ENCODE data around the gene PSMB5. TPM values are rescaled to one million over a fixed set of nuclear protein-coding genes. Genes with fewer than 3 reads are reported as not detected.

Gene PSMB5
- polyA plus RNA-seq, 4 donors: 183 to 222 (median 205) TPM

DNA sequence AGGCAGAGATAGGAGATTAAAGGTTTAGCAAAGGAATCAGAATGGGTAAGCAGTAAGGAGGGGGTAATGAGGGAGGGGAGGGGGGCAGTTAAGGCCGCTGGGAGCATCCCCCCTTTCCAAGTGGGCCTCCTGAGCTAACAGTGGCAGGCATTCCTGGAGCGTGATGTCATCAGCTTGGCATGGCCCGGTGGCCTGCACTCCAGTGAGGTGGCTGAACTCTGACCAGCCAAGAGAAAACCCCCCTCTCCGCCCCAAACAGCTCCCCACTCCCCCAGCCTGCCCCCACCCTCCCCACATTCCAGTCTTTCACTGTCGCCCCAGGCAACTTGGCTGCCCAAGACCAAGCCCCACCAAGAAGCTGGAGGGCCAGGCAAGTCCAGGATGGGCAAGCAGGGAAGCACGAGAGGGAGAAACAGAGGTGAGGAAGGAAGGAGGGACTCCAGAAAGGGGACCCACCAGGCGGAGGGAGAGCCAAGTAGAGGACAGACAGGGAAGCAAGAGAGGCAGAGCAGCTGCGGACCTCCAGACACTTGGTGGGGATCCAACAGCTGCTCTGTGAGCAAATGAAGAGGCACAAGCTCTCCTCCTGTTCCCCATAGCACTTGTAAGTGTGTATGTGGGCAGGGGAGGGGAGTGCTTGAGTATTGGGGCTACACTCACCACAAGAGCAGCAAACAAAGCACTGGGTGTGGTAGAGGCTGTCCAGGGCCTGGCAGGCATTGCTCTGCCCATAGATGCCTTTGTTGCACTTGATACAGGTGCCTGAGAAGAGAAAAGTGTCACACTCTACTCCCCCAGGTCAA, 56.8 kb downstream of the PSMB5 start:
- no peak for DNase-seq (ENCODE audit: low read depth in 4 of 4, low spot score in 3 of 4)

DNA sequence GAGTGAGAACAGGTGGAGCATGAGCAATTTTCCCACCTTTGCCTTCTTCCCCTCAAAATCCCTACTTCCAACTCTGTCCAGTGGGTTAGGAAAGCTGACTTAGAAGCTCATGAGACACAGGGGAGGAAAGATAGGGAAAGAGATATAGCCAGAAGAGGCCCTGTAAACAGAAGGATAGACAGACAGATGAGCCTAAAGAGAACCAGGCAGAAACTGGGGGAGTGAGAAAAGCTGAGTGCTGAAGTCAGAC, 57.3 kb downstream of the PSMB5 start:
- no peak for DNase-seq (ENCODE audit: low read depth in 4 of 4, low spot score in 3 of 4)

GRCh38 chr14:22976620-22977433, 57.9 kb downstream of the PSMB5 start:
- no peak for DNase-seq (ENCODE audit: low read depth in 4 of 4, low spot score in 3 of 4)

Other genes starting within 250 kb of the PSMB5 start
- gene SLC7A7, start 219.5 kb downstream of the PSMB5 start, polyA plus RNA-seq (ENCODE audit: insufficient read length in 4 of 4): 100 to 1,000 TPM in 1 of 4 donors, 10 to 100 TPM in 2, 1 to 10 TPM in 1; 9.6 to 138 (median 77.1) TPM
- gene MRPL52, start 205.0 kb downstream of the PSMB5 start, polyA plus RNA-seq (ENCODE audit: insufficient read length in 4 of 4): 100 to 1,000 TPM in 1 of 4 donors, 10 to 100 TPM in 3; 50.2 to 110 (median 73.4) TPM
- 100 to 1,000 TPM; 137 to 349 (median 150) TPM for gene MMP14, start 198.3 kb downstream of the PSMB5 start, polyA plus RNA-seq (ENCODE audit: insufficient read length in 4 of 4)
- gene LRP10, start 163.2 kb downstream of the PSMB5 start, polyA plus RNA-seq (ENCODE audit: insufficient read length in 4 of 4): 10 to 100 TPM; 69.4 to 93.8 (median 78.1) TPM
- 1 to 10 TPM in 3 of 4 donors, under 1 TPM in 1; 0.87 to 2.0 (median 1.3) TPM for gene REM2, start 151.7 kb downstream of the PSMB5 start, polyA plus RNA-seq (ENCODE audit: insufficient read length in 4 of 4)
- 100 to 1,000 TPM; 103 to 137 (median 122) TPM for gene RBM23, start 115.8 kb downstream of the PSMB5 start, polyA plus RNA-seq (ENCODE audit: insufficient read length in 4 of 4)
- 100 to 1,000 TPM in 3 of 4 donors, 10 to 100 TPM in 1; 89.7 to 154 (median 139) TPM for gene PRMT5, start 105.5 kb downstream of the PSMB5 start, polyA plus RNA-seq (ENCODE audit: insufficient read length in 4 of 4)
- gene HAUS4, start 77.8 kb downstream of the PSMB5 start, polyA plus RNA-seq (ENCODE audit: insufficient read length in 4 of 4): 10 to 100 TPM; 39.7 to 68.1 (median 58.2) TPM
- gene AJUBA, start 52.3 kb downstream of the PSMB5 start, polyA plus RNA-seq (ENCODE audit: insufficient read length in 4 of 4): 10 to 100 TPM; 47.7 to 100.0 (median 80.2) TPM
- gene C14orf93, start 24.8 kb downstream of the PSMB5 start, polyA plus RNA-seq (ENCODE audit: insufficient read length in 4 of 4): 10 to 100 TPM; 13.7 to 26.8 (median 19.1) TPM
- gene PSMB11, start 7.3 kb upstream of the PSMB5 start, polyA plus RNA-seq (ENCODE audit: insufficient read length in 4 of 4): not detected
- gene CDH24, start 22.6 kb upstream of the PSMB5 start, polyA plus RNA-seq (ENCODE audit: insufficient read length in 4 of 4): 10 to 100 TPM; 17.9 to 44.0 (median 29.7) TPM
- gene ACIN1, start 60.2 kb upstream of the PSMB5 start, polyA plus RNA-seq (ENCODE audit: insufficient read length in 4 of 4): 100 to 1,000 TPM; 214 to 342 (median 239) TPM
- gene C14orf119, start 60.6 kb upstream of the PSMB5 start, polyA plus RNA-seq (ENCODE audit: insufficient read length in 4 of 4): 10 to 100 TPM; 67.2 to 84.4 (median 75.6) TPM
- under 1 TPM in 2 of 4 donors, not detected in 2; 0.05 to 0.11 TPM for gene CIROP, start 70.1 kb upstream of the PSMB5 start, polyA plus RNA-seq (ENCODE audit: insufficient read length in 4 of 4)
- gene CEBPE, start 84.4 kb upstream of the PSMB5 start, polyA plus RNA-seq (ENCODE audit: insufficient read length in 4 of 4): under 1 TPM in 3 of 4 donors, not detected in 1; 0.16 to 0.50 (median 0.23) TPM
- 100 to 1,000 TPM in 1 of 4 donors, 10 to 100 TPM in 3; 16.8 to 100 (median 89.4) TPM for gene SLC7A8, start 148.8 kb upstream of the PSMB5 start, polyA plus RNA-seq (ENCODE audit: insufficient read length in 4 of 4)
- gene RNF212B, start 203.0 kb upstream of the PSMB5 start, polyA plus RNA-seq (ENCODE audit: insufficient read length in 4 of 4): 1 to 10 TPM in 3 of 4 donors, under 1 TPM in 1; 0.22 to 1.8 (median 1.5) TPM

Data from left renal pelvis (tissue), 4 donors.